Ammon's horn (tissue), 1 donor: ENCODE data around the gene ERC1.

Source experiments
- DNase-seq: peaks from one replicate; pipeline ENCODE4 v3.0.0-alpha.2; 2016; ENCODE audit warnings: low spot score

Gene ERC1

DNA sequence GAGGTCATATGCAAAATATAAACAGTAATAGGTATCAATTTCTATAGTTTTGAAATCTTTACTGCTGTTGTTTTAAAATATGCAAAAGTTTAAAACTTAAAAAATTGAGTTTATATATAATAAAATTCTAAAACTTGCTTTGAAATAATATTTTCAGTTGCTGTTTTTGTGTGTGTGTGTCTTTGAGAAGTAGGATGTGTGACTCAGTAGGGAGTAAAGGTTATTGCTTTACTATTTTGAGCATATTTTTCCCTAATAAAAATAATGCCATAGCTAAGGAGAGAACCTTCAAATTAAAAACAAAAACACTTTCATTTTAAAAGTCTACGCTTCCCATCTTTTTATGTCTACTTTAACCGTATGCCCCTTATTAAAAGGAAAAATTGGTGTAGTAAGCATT lies 365.3 kb downstream of the ERC1 start:
- DNase-seq, result no peak

DNA sequence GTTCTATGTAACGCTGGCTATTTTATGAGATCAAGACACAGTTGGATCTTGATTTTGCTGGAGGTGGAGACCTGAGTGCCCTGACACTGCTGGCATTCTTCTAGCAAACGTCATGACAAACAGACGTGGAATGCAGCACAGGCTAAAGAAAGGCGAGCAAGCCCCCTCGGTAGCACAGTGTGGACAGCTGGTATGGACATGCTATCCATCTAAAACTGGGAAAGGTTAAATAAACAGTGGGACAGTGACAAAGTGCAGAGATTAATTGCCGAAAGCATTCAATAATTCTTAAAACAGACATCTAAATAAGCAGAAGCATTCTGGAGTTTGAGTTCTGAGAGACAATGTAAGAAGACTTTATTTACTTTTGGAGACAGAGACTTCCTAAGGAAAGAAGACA lies 366.1 kb downstream of the ERC1 start:
- no peak for DNase-seq

DNA sequence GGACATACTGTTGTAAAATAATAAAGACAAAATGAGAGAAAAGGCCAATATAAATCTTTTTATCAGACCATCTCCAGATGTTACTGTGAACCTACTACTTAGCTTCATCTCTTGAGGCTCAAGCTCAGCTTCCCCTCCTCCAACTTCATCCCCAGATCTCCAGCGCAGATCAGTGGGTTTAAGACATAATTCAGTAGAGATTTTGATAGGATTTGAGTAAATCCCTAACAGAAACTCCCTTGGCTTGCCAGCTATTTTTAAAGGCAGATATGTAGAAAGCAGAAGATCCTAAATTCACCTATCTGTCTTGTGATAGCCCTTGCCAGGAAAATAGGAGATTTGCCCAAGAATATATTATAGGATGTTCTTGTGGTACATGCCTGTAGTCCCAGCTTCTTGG lies 366.7 kb downstream of the ERC1 start:
- no peak for DNase-seq

DNA sequence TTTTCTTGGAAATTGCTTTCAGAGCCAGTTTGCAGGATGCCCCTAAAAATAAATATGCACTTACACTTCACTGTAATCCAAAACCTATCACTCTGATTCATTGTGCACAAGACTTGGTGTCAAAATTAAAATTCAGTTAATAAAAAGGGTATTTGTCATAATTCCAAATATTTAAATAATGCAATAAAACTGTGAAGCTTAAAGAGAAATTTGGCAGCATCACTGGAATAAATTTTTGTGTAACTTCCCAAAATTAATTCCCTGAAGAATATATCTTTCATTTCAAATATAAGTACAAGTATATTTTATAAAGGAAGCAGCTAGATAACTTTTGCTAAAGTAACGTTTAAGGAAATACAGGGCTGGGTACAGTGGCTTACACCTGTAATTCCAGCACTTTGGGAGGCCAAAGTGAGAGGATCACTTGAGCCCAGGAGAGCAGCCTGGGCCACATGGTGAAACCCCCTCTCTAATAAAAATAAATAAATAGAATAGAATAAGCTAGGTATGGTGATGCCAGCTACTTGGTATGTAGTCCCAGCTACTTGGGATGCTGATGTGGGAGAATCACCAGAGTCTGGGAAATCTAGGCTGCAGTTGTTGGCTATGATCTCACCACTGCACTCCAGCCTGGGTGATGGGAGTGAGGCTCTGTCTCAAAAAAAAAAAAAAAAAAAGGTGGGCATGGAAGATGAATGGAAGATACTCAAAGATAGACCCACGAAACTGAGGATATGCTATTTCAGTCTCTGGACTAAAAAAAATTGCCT lies 369.6 kb downstream of the ERC1 start:
- DNase-seq, result no peak

DNA sequence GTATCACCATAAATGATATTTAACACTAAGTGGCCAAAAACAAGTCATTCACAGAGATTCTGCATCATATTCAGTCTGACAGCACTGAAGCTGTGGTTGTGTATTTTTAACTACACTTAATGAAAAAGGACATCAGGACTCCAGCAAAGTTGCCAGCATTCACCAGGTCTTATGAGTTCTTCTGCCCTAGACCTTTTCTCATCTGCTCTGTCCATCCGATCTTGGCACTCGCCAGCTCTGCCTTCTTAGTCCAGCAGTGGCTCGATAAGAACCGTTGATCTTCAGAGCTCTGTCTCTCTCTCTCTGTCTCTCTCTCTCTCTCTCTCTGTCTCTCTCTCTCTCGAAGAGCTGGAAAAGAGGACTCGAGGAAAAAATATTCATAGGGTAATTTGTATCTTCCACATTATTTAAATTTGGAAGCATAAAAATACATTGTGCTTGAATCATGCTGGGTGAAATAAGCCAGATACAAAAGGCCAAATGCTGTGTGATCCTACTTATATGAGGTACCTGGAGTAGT lies 371.2 kb downstream of the ERC1 start:
- DNase-seq, result no peak

DNA sequence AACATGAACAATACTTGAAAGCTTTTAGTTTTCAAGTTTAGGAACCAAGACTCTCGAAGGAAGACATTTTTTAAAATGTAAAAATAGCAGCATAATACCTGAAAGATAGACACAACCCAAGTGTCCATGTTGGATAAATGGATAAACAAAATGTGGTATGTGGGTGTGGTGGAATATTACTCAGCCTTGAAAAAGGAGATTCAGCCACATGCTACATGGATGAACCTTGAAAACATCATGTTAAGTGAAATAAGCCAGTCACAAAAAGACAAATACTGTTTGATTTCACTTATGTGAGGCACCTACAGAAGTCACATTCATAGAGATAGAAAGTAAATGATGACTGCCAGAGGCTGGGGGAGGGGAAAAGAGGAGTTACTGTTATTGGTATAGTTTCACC lies 374.7 kb downstream of the ERC1 start:
- no peak for DNase-seq

DNA sequence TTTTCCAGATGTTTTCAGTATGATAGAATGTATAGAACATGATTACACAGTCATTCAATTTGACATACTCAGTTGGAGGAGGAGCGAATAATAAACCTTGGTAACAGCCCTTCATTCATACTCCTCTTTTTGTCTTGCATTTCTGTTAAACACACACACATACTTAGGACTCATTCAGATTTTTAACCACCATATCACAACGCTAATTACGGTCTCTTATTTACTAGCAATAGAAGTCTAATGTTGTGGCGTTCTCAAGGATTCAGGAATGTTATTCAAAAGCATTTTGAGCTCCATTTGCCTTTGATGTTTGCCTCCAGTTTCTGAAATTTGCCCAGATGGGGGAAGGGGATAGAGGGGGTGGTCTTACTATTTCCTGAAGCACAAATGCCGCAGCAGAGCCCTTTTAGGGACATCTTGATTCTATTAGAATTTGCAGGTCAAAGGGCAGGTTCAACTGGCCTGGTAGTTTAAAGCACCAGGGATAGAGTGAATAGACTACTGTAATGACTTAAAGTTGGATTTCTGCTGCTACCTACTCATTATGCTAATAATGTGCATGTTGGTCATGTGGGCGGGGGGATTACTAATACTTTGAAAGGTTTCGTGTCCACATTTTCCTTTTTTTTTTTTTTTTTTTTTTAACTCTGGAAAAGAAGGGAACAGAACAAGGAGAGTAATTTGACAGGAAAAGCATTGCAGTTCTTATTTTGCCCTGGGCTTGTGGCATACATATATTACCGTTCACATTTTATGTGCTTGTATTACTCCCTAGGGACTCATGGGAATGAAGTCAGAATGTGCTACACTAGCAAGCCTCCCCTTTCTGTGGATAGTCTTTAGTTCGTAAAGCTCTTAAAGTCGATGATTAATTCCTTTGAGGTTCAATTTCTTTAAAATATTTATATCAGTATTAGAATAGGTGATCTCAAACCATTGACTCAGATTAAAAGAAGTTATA lies 376.6 kb downstream of the ERC1 start:
- DNase-seq, result no peak

DNA sequence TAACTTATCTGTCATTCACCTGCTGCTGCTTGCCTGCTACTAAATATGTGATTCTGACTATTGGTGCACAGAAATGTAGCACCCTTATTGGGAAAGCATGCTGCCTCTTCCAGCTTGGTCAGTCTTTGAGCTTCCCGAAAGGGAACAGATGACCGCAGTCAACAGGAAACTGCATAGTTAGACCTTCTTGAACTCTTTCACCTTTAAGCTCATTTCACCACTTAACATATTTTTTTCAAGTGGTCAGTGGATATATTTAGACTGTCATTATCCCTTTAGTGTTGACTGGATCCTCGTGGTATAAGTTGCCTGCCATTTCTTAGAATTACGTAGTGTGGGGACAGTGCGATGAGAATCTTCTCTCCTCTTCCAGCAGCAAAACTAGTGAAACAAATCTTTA lies 378.4 kb downstream of the ERC1 start:
- DNase-seq, result no peak

DNA sequence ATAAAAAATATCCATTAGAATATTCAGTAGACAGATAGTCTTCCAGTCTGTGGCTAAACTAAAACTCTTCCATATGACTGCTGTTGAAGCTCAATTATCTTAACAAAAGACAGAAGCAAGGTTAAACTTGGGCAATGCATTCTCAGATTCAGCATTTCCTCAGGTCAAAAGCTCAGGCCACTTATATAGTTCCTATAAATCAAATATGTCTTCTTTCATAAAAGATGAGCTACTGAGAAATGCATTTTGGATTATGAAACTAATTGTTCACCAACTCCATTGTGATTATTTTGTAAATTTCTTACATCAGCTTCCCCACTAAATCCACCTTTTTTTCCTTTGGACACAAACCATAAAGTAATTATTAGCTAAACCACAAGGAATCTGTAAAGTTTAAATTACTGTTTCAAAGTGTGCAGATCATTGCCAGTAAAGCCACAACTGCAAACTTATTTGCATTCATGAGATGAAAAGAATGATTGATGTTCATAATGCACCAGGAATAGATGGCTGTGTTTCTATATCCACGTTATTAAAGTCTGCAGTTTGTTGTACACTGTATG lies 379.0 kb downstream of the ERC1 start:
- no peak for DNase-seq

DNA sequence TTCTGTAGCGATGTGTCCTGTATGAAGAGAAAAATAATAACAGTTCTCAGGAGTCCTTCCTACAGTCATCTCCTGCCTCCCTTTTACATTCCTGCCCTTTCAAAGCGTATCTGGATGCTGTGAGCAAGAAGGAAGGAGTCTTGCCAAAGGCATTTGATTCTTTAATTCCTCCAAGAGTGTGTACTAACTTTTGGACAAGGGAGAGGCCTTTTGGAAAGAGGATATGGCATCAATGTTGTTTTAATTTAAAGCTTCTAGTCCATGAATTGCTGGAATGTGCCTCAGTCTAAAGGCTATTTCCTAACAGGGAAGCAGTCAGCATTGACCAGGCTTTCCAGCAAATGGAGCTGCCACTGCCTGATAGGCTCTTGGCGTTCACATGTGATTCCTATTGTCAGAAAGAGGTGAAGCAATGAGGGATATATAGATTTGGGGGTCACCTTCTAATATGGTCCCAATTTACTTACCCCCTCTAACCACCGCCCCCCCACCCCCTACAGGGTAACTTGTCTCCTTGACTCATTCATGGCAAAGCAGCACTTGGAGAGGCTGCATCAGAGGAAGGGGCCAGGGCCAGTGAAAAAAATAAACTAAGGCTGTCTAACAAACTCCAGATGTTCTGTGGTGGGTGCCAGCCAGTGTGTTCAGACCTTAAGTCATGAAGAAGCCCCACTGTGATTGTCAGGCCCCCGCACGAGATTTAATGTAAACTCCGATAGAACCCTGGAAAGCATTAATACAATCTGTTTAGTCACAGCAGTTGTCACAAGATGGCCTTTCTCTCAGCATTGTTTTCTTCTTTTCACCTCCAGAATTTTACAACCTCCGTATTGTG lies 383.1 kb downstream of the ERC1 start:
- no peak for DNase-seq

DNA sequence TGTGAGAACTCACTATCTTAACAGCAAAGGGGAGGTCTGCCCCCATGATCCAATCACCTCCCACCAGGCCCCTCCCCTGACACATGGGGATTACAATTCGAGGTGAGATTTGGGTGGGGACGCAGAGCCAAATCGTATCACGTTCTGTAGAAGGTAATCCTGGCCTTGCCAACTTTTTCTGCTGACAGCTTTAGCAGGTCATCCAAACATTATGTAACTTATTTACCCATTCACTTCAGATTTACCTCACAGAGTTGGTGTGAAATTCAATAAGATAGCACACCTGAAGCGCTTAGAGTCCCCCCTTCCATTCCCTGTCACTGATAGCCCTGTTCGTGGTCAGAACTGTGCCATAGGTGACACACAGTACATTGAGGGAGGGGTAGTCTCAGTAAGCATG lies 384.3 kb downstream of the ERC1 start:
- DNase-seq, result no peak

DNA sequence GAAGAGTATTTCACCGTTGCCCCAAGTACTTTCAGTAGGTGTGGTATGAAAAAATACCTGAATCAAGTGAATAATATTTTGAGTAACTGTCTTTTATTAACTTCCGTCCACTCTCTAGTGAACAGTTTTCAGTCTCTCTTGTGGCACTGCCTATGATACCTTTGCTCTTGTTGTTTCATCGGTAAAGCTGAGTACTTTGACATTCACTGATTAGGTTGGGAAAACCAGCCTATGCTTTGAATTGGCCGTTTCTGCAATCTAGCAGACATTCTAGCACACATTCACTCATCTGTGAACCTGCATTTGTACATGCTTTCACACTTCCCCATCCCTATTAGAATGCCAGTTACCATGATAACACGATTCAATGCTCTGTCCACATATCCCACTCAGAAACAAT lies 386.1 kb downstream of the ERC1 start:
- DNase-seq, result no peak

DNA sequence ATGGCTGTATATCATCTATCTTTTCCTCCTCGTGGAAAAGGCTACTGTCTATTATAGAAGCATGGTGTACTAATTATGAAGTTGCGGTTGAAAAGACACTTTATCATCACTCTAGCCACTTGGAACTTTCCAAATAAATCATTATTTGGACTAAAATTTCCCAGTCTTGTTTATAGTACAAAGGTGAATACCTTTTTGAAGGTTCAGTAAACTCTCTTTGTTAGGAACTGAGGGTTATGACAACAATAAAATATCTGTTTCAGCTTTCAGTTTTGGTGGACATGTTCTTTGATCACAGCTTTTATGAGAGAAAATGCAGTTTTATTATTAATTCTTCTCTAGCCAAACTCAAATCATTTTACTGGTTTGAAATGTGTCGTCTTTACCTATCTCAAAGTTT lies 386.7 kb downstream of the ERC1 start:
- DNase-seq, result no peak

DNA sequence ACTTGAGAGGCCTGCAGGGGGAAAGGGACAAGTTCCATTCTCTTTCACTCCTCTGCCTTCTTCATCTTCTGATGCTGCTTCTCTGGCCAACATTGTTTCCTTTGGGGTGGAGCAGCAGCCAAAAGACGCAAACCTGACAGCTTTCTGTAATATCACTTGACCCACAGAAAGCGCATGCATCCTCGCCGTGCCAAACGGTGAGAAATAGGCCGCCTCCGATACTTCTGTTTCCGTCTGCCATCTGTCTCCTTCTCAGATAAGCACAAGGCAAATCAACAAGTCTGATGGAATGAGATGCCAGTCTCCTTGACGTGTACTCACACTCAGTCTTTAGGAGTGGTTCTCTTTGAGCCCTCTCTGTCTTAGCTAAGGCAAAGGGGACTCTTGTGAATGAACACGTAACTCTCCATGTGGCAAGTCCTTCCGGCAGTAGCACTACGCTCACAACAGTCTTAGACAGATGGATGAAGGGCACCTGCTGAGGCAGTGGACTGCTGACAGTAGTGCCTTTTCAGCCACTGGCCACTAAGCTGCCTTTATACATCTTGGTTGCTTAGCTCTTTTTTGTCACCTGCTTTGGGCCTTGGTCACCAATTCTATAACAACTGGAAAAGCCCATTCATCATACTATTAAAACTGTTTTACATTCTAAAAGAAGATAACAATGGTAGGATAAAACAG lies 389.3 kb downstream of the ERC1 start:
- DNase-seq, result peak; percentile 54

DNA sequence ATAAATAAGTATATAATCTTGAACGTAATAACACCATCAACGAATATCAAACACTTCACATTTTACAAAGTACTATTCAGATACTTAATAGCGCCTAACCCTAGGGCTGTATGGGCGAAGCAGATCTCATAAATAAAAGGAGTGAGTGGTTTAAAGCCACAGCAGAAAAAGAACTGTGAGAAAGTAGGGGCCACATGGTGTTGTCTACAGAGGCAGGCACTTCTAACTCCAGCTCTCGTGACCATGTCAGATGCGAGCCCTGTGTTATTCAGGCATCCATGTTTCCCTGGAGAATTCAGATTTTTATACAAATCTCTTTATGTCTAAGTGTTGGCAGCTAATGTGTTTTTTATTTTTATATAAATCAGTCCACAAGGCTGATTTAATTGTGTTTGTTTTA lies 391.1 kb downstream of the ERC1 start:
- DNase-seq, result no peak

DNA sequence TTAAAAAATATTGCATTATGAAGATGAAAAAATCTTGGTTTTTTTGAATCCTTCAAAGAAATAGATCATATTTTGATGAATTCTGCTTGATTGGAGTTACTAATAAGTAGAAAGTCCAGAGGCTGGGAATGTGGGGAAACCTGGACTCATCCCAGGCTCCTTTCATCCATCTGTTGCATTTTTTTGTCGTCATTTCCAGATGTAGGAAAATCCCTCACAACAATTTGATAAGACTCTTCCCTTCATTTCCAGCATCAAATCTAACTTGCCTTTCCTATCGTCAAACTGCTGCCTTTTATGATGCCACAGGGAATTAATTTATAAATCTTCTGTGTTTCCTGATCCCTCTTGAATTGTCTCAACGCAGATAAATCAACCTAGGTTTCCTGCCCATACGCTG lies 391.8 kb downstream of the ERC1 start:
- DNase-seq, result no peak

DNA sequence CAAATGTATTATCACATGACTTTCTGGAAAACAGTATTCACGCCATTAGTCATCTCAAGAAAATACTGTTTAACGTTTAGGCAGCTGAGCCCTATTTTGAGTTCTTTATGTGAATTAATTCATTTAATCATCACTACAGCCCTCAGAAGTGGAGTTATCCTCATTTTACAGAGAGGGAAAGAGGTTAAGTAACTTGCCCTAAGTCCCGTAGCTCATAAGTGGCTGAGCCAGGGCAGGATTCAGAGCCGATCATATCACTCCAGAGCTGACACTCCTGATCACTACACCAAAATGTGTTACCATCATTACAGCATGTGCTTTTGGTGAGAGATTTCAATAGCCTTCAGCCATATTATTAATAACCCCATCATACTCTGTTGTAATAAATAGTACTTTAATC lies 392.7 kb downstream of the ERC1 start:
- DNase-seq, result no peak

DNA sequence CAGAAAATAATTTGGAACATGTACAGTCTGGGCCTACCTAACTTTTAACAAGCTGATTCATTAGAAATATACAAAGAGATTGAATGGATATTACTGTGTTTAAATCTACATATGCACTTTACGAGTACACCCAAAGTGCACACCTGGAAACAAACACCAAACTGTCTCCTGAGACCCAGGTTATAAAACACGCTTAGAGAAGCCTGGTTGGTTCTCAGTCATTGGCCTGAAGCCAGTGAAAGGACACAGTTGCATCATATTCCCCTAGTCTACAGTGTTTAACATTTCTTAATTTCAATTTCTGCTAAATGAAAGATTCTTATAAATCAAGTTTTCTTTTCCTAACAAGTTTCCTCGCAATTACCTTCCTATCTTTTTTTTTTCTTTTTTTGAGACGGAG lies 393.9 kb downstream of the ERC1 start:
- no peak for DNase-seq

DNA sequence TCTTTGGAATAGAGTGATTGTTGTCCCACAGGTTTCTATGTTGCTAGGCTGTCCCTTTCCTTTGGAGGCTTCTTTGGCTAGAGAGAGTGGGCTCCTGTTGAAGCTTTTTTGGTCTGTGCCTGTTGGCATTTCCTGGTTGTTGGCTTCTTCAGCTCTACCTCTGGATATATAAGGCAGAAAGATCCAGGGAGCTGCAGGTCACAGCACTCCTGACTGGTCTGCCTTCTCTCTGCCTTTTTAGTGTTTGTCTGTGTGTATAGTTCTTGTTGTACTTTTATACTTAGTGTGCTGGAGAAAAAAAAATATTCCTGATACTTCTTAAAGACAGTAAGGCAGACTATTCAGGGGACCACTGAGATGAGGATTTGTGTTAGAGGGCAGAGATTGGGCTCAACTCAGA lies 400.7 kb downstream of the ERC1 start:
- DNase-seq, result no peak

DNA sequence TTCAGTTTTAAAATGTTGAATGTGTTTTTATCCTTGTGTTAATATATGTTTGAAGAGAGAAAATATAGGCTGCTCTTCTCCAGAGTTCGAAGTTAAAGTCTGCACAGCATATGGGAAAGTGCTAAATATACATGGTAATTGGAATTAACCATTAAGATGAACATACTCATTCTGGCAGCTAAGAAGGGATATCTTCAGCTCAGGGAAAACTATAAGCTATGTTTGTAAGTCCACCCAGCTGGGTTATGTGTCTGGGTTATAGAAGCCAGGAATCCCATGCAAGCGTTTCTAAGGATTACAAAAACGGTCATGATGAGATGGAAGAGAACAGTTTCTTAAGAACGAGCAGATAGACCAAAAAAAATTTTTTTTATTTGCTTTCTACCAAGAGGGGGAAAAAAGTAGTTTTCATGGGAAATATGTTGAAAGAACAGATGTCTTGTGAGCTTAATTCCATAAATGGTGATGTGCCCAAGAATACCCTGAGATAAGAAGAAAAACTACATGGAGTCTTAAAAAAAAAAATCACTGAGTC lies 404.5 kb downstream of the ERC1 start:
- no peak for DNase-seq

DNA sequence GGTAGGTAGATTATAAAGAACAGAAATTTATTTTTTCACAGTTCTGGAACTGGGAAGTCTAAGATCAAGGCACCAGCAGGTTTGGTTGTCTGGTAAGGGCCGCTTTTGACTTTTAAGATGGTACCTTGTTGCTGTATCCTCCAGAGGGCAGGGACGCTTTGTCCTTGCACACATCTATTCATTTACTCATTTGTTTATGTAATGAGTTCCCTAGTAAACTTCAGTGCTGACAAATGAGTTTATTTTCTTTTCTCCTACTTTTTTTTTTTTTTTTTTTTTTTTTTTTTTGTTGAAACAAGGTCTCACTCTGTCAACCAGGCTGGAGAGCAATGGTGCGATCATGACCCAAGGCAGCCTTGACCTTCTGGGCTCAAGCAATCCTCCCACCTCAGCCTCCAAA lies 407.6 kb downstream of the ERC1 start:
- no peak for DNase-seq
